Pancreas (tissue), 10 donors: Measurements from ENCODE around the gene TM6SF1. TPM values are rescaled to one million over a fixed set of nuclear protein-coding genes. Genes with fewer than 3 reads are reported as not detected.
"Not testable (repeated sequence)": the region's sequence is repeated elsewhere in the genome, so short reads cannot be mapped to it uniquely, and the experiment has no call there.

Experiments used
- ATAC-seq, 4 donors: fragments of 200-7000 bp; cut with Tn5 transposase; one replicate each; pipeline versions ENCODE4 v1.8.0 to v1.9.1; 2020; ENCODE audit warnings: mild to moderate bottlenecking in 4 of 4, moderate library complexity in 4 of 4
- DNase-seq, 6 donors: peaks; one replicate each; pipeline ENCODE4 v3.0.0-alpha.2; 2020
- FAIRE-seq: peaks from 2 replicates; lab custom pipeline; 2012; peaks lifted over from hg19 to GRCh38; lab: Jason Lieb, UNC
- H3K27ac ChIP-seq, 4 donors: fragments of 200-600 bp; sonication (generic); 1 replicate in 3 of 4; 2 replicates in 1 of 4; pipeline versions ENCODE4 v1.5.0 to v1.8.0; 2020
- H3K27me3 ChIP-seq, 4 donors: fragments of 200-600 bp; one replicate each; pipeline ENCODE4 v1.8.0; 2021
- H3K36me3 ChIP-seq, 3 donors: fragments of 200-600 bp; sonication (generic) in 1 of 3; one replicate each; pipeline versions ENCODE4 v1.5.0 to v1.8.0; 2020 to 2021
- H3K4me1 ChIP-seq, 3 donors: fragments of 200-600 bp; one replicate each; pipeline ENCODE4 v1.8.0; 2021
- H3K4me3 ChIP-seq, 4 donors: fragments of 200-600 bp; sonication (generic) in 2 of 4; one replicate each; pipeline versions ENCODE4 v1.5.0 to v1.8.0; 2020 to 2021
- H3K9me3 ChIP-seq, 4 donors: fragments of 200-600 bp; one replicate each; pipeline ENCODE4 v1.8.0; 2021
- WGBS, 2 donors: extraction: QIAGEN DNeasy Blood & Tissue Kit; methylation state at CpG; one replicate each; pipeline ENCODE4 v1.1.7; 2013; 5-methylcytosine and 5-hydroxymethylcytosine counted together
- intact Hi-C, 3 donors: fragments of 100-400 bp; cut with DNase I; formaldehyde crosslinking; loops; one replicate each; pipeline versions ENCODE4 v1.11.1 to v1.14.2; 2022
- polyA plus RNA-seq, 2 donors: library from polyadenylated mRNA; stranded (reverse); fragments of 200-250 nt; gene quantifications; one replicate each; pipeline ENCODE4 v1.2.3, GENCODE V29; 2013
- total RNA-seq, 6 donors: library from RNA; stranded (reverse); fragmentation: NEBNext Ultra II Directional in 4 of 6; extraction: Animal tissue kit (Norgen Biotek cat#: 25700) in 4 of 6; gene quantifications; one replicate each; pipeline versions ENCODE4 v1.2.1 to v1.2.4, GENCODE V29; 2021 to 2023
- TF ChIP-seq, protein P1 (sequence below), 4 donors: fragments of 200-600 bp; sonication (generic) in 3 of 4; IDR thresholded peaks; one replicate each; pipeline versions ENCODE4 v1.5.0 to v1.8.0; 2021; ENCODE audit warnings: antibody characterized with exemption in 4 of 4
- donor health status: healthy with polysubstance abuse.
- donor health status: DM: no; HTN: no; CAD: no; lungs with moderate emphysema.
- donor health status: DM: no; HTN: no; CAD: no.
- donor health status: control.
- donor health status: control.
- donor health status: Bipolar disorder and iron deficiency.
- donor health status: DM: yes; HTN: yes; CAD: no.
- donor health status: DM: no; HTN: no; CAD: no.
- donor health status: DM: no; HTN: no; CAD: no.
- donor health status: DM: yes; HTN: yes; CAD: no.

The TM6SF1 gene
- total and polyA plus RNA-seq, 8 donors: 0.19 to 6.0 (median 1.0) TPM

DNA sequence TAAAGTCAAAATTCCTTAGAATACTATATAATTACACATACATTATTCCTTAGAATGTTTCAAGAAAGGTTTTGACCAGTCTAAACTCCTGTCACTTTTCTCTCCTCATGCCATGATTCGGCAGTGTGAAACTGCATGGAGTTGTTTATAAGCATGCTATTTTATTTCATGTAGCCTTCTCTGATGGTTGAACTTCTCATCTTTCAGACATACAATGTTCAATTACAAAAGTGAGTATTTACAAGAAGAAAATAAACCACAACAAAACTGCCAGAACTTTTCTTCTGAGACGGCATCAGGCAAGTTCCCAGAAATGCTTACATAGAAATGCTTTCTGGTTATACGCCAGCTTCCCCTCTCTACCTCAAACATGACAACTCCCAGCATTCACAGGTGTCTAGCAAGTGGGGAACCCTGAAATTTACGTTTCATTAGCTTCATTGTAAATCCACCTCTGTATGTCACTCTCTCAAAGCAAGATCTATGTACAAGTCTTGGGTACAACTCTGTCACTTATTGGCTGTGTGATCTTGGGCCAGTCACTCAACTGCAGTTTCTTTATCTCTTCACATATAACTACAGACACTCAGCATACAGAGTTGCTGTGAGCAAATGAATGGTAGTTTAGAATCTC, 57.4 kb downstream of the TM6SF1 start:
- ATAC-seq (no peak), FAIRE-seq (no peak), DNase-seq (no peak)
- Histone ChIP-seq H3K36me3 (no peaks in the 10 kb centered on the region), H3K9me3 (no peaks in the 10 kb centered on the region), H3K27me3 (no peaks in the 10 kb centered on the region), H3K27ac (no peak overlapping the region), H3K4me3 (no peak overlapping the region), H3K4me1 (no peaks in the 10 kb centered on the region)
- WGBS, 2 donors: 73 to 82% methylated on average over 4 of the region's 4 CpGs
- TF ChIP-seq, protein P1, sequence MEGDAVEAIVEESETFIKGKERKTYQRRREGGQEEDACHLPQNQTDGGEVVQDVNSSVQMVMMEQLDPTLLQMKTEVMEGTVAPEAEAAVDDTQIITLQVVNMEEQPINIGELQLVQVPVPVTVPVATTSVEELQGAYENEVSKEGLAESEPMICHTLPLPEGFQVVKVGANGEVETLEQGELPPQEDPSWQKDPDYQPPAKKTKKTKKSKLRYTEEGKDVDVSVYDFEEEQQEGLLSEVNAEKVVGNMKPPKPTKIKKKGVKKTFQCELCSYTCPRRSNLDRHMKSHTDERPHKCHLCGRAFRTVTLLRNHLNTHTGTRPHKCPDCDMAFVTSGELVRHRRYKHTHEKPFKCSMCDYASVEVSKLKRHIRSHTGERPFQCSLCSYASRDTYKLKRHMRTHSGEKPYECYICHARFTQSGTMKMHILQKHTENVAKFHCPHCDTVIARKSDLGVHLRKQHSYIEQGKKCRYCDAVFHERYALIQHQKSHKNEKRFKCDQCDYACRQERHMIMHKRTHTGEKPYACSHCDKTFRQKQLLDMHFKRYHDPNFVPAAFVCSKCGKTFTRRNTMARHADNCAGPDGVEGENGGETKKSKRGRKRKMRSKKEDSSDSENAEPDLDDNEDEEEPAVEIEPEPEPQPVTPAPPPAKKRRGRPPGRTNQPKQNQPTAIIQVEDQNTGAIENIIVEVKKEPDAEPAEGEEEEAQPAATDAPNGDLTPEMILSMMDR (IDR thresholded peaks at IDR 0.05): no peak
- intact Hi-C loops: no loop called here

DNA sequence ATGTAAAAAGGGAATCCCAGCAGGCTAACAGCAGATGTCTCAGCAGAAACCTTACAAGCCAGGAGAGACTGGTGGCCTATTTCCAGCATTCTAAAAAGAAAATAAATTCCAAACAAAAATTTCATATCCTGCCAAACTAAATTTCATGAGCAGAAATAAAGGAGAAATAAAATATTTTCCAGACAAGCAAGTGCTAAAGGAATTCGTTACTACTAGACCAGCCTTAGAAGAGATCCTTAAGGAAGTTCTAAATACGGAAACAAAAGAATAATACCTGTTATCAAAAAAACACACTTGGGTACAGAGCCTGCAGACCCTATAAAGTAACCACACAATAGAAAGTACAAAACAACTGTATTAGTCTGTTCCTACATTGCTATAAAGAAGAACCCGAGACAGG, 58.8 kb downstream of the TM6SF1 start:
- Histone ChIP-seq H3K36me3 (no peaks in the 10 kb centered on the region), H3K4me3 (no peak overlapping the region), H3K4me1 (no peaks in the 10 kb centered on the region), H3K27ac (no peak overlapping the region), H3K27me3 (no peaks in the 10 kb centered on the region), H3K9me3 (no peaks in the 10 kb centered on the region)
- intact Hi-C loops: no loop called here
- DNase-seq (no peak), ATAC-seq (no peak), FAIRE-seq (no peak)
- TF ChIP-seq, protein P1 (IDR thresholded peaks at IDR 0.05): no peak
- WGBS, 2 donors: 88 to 91% methylated on average over 3 of the region's 3 CpGs

DNA sequence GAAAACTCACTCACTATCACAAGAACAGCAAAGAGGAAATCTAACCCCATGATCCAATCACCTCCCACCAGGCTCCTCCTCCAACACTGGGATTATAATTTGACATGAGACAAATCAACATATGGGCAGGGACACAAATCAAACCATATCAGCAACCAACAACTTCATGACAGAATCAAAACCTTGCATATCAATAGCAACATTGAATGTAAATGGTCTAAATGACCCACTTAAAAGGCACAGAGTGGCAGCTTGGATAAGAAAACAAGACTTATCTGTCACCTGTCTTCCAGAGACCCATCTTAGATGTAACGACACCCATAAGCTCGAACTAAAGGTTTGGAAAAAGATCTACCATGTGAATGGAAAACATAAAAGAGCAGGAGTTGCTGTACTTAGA, 59.4 kb downstream of the TM6SF1 start:
- Histone ChIP-seq H3K27ac (no peak overlapping the region), H3K36me3 (no peaks in the 10 kb centered on the region), H3K4me3 (no peak overlapping the region), H3K4me1 (no peaks in the 10 kb centered on the region), H3K9me3 (no peaks in the 10 kb centered on the region), H3K27me3 (no peaks in the 10 kb centered on the region)
- DNase-seq (no peak), FAIRE-seq (no peak), ATAC-seq (no peak)
- 79 to 85% methylated on average over 2 of the region's 2 CpGs for WGBS, 2 donors
- TF ChIP-seq, protein P1 (IDR thresholded peaks at IDR 0.05): no peak
- intact Hi-C loops: no loop called here

DNA sequence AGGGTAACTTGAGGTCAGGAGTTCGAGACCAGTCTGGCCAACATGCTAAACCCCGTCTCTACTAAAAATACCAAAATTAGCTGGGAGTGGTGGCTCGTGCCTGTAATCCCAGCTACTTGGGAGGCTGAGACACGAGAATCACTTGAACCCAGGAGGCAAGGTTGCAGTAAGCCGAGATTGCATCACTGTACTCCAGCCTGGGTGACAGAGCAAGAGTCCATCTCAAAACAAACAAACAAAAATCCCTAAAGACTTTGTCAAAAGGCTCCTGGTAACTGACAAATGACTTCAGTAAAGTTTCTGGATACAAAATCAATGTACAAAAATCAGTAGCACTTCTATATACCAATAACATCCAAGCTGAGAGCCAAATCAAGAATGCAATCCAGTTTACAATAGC, 62.1 kb downstream of the TM6SF1 start:
- H3K27me3 ChIP-seq, H3K4me3 ChIP-seq, FAIRE-seq, H3K36me3 ChIP-seq, ATAC-seq, DNase-seq, H3K27ac ChIP-seq, H3K9me3 ChIP-seq, H3K4me1 ChIP-seq, intact Hi-C loops: not testable (repeated sequence)
- WGBS, 2 donors: 89 to 91% methylated on average over 5 of the region's 5 CpGs

DNA sequence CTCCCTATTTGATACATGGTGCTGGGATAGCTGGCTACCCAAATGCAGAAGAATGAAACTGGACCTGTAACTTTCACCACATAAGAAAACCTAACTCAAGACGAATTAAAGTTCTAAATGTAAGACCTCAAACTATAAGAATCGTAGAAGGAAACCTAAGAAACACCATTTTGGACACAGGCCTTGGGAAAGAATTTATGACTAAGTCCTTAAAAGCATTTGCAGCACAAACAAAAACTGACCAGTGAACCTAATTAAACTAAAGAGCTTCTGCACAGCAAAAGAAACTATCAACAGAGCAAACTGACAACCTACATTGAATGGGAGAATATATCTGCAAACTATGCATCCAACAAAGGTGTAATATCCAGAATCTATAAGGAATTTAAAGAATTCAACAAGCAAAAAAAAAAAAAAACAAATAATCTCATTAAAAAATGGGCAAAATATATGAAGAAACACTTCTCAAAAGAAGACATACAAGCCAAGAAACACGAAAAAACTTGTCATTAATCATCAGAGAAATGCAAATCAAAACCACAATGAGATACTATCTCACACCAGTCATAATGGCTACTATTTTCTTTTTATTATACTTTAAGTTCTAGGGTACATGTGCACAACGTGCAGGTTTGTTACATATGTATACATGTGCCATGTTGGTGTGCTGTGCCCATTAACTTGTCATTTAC, 63.2 kb downstream of the TM6SF1 start:
- peaks cover 0 to 3% (median 0%) of the 10 kb centered on the region in 3 donors for H3K4me1 ChIP-seq
- intact Hi-C loops: no loop called here
- WGBS, 2 donors: 58 to 67% methylated on average over 4 of the region's 4 CpGs
- DNase-seq: no peak
- no peaks in the 10 kb centered on the region for H3K9me3 ChIP-seq
- no peak for ATAC-seq
- FAIRE-seq: no peak
- TF ChIP-seq, protein P1 (IDR thresholded peaks at IDR 0.05): no peak
- H3K36me3 ChIP-seq: no peaks in the 10 kb centered on the region
- H3K27ac ChIP-seq: no peak overlapping the region
- H3K27me3 ChIP-seq: no peaks in the 10 kb centered on the region
- H3K4me3 ChIP-seq: no peak overlapping the region
